H1 (cell line): ENCODE measurements around the gene CDH19. TPM values are rescaled to one million over a fixed set of nuclear protein-coding genes. Genes with fewer than 3 reads are reported as not detected.

Source experiments
- BACH1 ChIP-seq: IDR thresholded peaks from 2 replicates; pipeline ENCODE4 v1.6.1; 2012; ENCODE audit warnings: low read length, improper control_type of control experiment
- EZH2 ChIP-seq: fragments of 200-600 bp; sonication (generic); IDR thresholded peaks from 2 replicates; pipeline ENCODE4 v1.7.1; 2012; ENCODE audit warnings: low read depth, mild to moderate bottlenecking, moderate library complexity, low read length, inconsistent platforms; ENCODE audit not compliant: severe bottlenecking
- RNF2 ChIP-seq: fragments of 200-900, 300-1000 bp; sonication (generic); IDR thresholded peaks from 2 replicates; pipeline ENCODE4 v1.7.1; 2016; ENCODE audit warnings: borderline replicate concordance, low read depth, mild to moderate bottlenecking, antibody characterized with exemption, low read length; ENCODE audit not compliant: poor library complexity, severe bottlenecking; ENCODE audit errors: missing control alignments
- SRF ChIP-seq: IDR thresholded peaks from 2 replicates; pipeline ENCODE4 v1.6.1; 2011; ENCODE audit warnings: mild to moderate bottlenecking, low read depth, low read length, moderate library complexity
- polyA plus RNA-seq, 7 experiments: library from polyadenylated mRNA; depleted of rRNA in 3 of 7; stranded (reverse) in 5 of 7; unstranded in 2 of 7; fragments of >200 nt in 5 of 7; fragments of 200-250 nt in 2 of 7; gene quantifications; 1 replicate in 5 of 7; 2 replicates in 1 of 7; 4 replicates in 1 of 7; pipeline versions ENCODE4 v1.2.1 to v1.2.3, GENCODE V29; 2011 to 2013; ENCODE audit warnings: missing spikeins in 2 of 7, mixed read lengths in 2 of 7
- total RNA-seq: library from RNA; stranded (reverse); fragmentation: NEBNext Ultra II Directional; extraction: Animal tissue kit (Norgen Biotek cat#: 25700); gene quantifications from 2 replicates; pipeline ENCODE4 v1.2.1, GENCODE V29; 2021

The CDH19 gene
- total and polyA plus RNA-seq, 2 of the 8 experiments (the other 6 are each of a cell fraction or from before 2014, with no cell fraction given) = not detected

GRCh38 chr18:66566616-66567015 is 37.3 kb downstream of the CDH19 start (continued):
- no peak for TF ChIP-seq EZH2
- TF ChIP-seq BACH1 = no peak
- TF ChIP-seq SRF = no peak
- no peak for TF ChIP-seq RNF2
